CD4-positive, alpha-beta memory T cell (primary cell): Measurements from ENCODE around the gene GGA1. TPM values are rescaled to one million over a fixed set of nuclear protein-coding genes. Genes with fewer than 3 reads are reported as not detected.

ENCODE experiments used
- CTCF ChIA-PET: fragments of 350-600 bp; sonication (Branson Sonifier 250); formaldehyde crosslinking; loops from one replicate; lab custom pipeline; 2021; ENCODE audit warnings: inconsistent platforms; ENCODE audit not compliant: partially characterized antibody; lab: Charles Lee
- POLR2A ChIA-PET: fragments of 350-600 bp; sonication (Branson Sonifier 250); formaldehyde crosslinking; loops from one replicate; lab custom pipeline; 2021; ENCODE audit not compliant: partially characterized antibody; lab: Charles Lee
- DNase-seq, 5 donors: peaks; one replicate each; pipeline versions ENCODE4 v3.0.0 to v3.0.0-alpha.2; 2020 to 2022; ENCODE audit warnings: mixed read lengths in 1 of 5
- H3K27ac ChIP-seq: one replicate; pipeline ENCODE4 v1.7.0; 2013; ENCODE audit warnings: low read depth, low read length
- H3K27me3 ChIP-seq: 2 replicates; pipeline ENCODE4 v1.7.0; 2013; ENCODE audit warnings: mild to moderate bottlenecking, low read length, moderate library complexity; ENCODE audit not compliant: insufficient read depth
- H3K36me3 ChIP-seq: 2 replicates; pipeline ENCODE4 v1.7.0; 2013; ENCODE audit warnings: mild to moderate bottlenecking, low read length, moderate library complexity; ENCODE audit not compliant: insufficient read depth
- H3K4me1 ChIP-seq: 2 replicates; pipeline ENCODE4 v1.7.0; 2013; ENCODE audit warnings: mild to moderate bottlenecking, low read length, moderate library complexity; ENCODE audit not compliant: insufficient read depth
- H3K4me3 ChIP-seq, 2 donors: one replicate each; pipeline ENCODE4 v1.7.0; 2013; ENCODE audit warnings: low read length in 2 of 2, mild to moderate bottlenecking in 1 of 2
- H3K9me3 ChIP-seq, 2 donors: one replicate each; pipeline ENCODE4 v1.7.0; 2013; ENCODE audit warnings: low read length in 2 of 2, control low read depth in 1 of 2; ENCODE audit not compliant: control insufficient read depth in 1 of 2
- H3K27ac Mint-ChIP-seq, 7 donors: one replicate each; pipeline ENCODE4 v1.8.0; 2020 to 2021; ENCODE audit warnings: mixed read lengths in 7 of 7, mild to moderate bottlenecking in 6 of 7, inconsistent platforms in 3 of 7, moderate library complexity in 3 of 7
- H3K27me3 Mint-ChIP-seq, 2 donors: one replicate each; pipeline ENCODE4 v1.8.0; 2020 to 2021; ENCODE audit warnings: mixed read lengths in 2 of 2
- H3K36me3 Mint-ChIP-seq, 2 donors: one replicate each; pipeline ENCODE4 v1.8.0; 2020 to 2021; ENCODE audit warnings: mixed read lengths in 2 of 2, inconsistent platforms in 1 of 2, mild to moderate bottlenecking in 1 of 2
- H3K4me1 Mint-ChIP-seq, 4 donors: one replicate each; pipeline ENCODE4 v1.8.0; 2020 to 2021; ENCODE audit warnings: mixed read lengths in 4 of 4, mild to moderate bottlenecking in 1 of 4
- H3K4me3 Mint-ChIP-seq, 8 donors: one replicate each; pipeline ENCODE4 v1.8.0; 2020 to 2021; ENCODE audit warnings: mixed read lengths in 8 of 8, mild to moderate bottlenecking in 7 of 8, moderate library complexity in 6 of 8, inconsistent platforms in 3 of 8
- H3K9me3 Mint-ChIP-seq, 8 donors: one replicate each; pipeline ENCODE4 v1.8.0; 2020 to 2021; ENCODE audit warnings: mixed read lengths in 8 of 8, mild to moderate bottlenecking in 5 of 8, inconsistent platforms in 3 of 8, moderate library complexity in 1 of 8
- intact Hi-C: fragments of 100-400 bp; cut with micrococcal nuclease; formaldehyde crosslinking; loops from one replicate; pipeline ENCODE4 v1.15.1; 2023
- polyA plus RNA-seq, 2 donors: library from polyadenylated mRNA; unstranded; fragments of 300-500 nt; fragmentation: Illumina TruSeq; gene quantifications; one replicate each; pipeline ENCODE4 v1.2.3, GENCODE V29; 2021
- total RNA-seq, 2 experiments: library from RNA; stranded (reverse); gene quantifications; one replicate each; pipeline ENCODE4 v1.2.3, GENCODE V29; 2021

GGA1 gene
- total and polyA plus RNA-seq, 4 experiments from 2014 or later, result 16.3 to 109 (median 67.5) TPM

GRCh38 chr22:37616201-37617083 is 7.8 kb downstream of the GGA1 start:
- Histone ChIP-seq H3K27me3 (no peaks in the 10 kb centered on the region), H3K27ac (no peak overlapping the region), H3K36me3 (peaks cover 34% of the 10 kb centered on the region), H3K9me3 (no peaks in the 10 kb centered on the region), H3K4me1 (peaks cover under 1% of the 10 kb centered on the region), H3K4me3 (no peak overlapping the region)
- DNase-seq, result peak in 1 of 5 donors; percentile 38
- Mint-ChIP-seq H3K27me3 (no peaks in the 10 kb centered on the region), H3K4me3 (peak overlapping the region in 1 of 8 donors; percentile 31), H3K27ac (peak overlapping the region in 1 of 7 donors; percentile 31), H3K9me3 (no peaks in the 10 kb centered on the region), H3K36me3 (peaks cover 0 to 40% of the 10 kb centered on the region in 2 donors), H3K4me1 (peaks cover 0 to 2% (median under 1%) of the 10 kb centered on the region in 4 donors)
- ChIA-PET POLR2A (interaction anchor here (0.7 to 4.4 kb wide), 5 partner anchors 7 to 51 kb away, joined by 3 to 23 read pairs (median 4); partner anchors contain the start of genes GGA1 and PDXP), CTCF (interaction anchor here (0.5 to 22.8 kb wide), 3 partner anchors 23 to 75 kb away, joined by 3 to 493 read pairs (median 4); partner anchors contain the start of gene SH3BP1)
- intact Hi-C loops, result no loop called here

GRCh38 chr22:37617431-37617830 is 8.8 kb downstream of the GGA1 start:
- POLR2A ChIA-PET, result interaction anchor here (1.2 to 4.4 kb wide), 4 partner anchors 8 to 50 kb away, joined by 4 to 23 read pairs (median 4); partner anchors contain the start of genes GGA1 and PDXP
- Histone ChIP-seq H3K4me3 (no peak overlapping the region), H3K27ac (no peak overlapping the region), H3K27me3 (no peaks in the 10 kb centered on the region), H3K36me3 (peaks cover 34% of the 10 kb centered on the region), H3K4me1 (no peaks in the 10 kb centered on the region), H3K9me3 (no peaks in the 10 kb centered on the region)
- H3K27me3 Mint-ChIP-seq, result no peaks in the 10 kb centered on the region
- peak in 1 of 5 donors; percentile 3 for DNase-seq
- H3K4me1 Mint-ChIP-seq, result peaks cover 0 to 2% (median 0%) of the 10 kb centered on the region in 4 donors
- peak overlapping the region in 1 of 7 donors; percentile 64 for H3K27ac Mint-ChIP-seq
- intact Hi-C loops, result no loop called here
- peaks cover 0 to 41% of the 10 kb centered on the region in 2 donors for H3K36me3 Mint-ChIP-seq
- H3K9me3 Mint-ChIP-seq, result no peaks in the 10 kb centered on the region
- CTCF ChIA-PET, result interaction anchor here (3.6 to 22.8 kb wide), 2 partner anchors 9 to 22 kb away, joined by 28 to 493 read pairs; partner anchors contain the start of genes GGA1 and SH3BP1
- H3K4me3 Mint-ChIP-seq, result no peak overlapping the region

- H3K27ac ChIP-seq, result no peak overlapping the region
- no peaks in the 10 kb centered on the region for H3K27me3 Mint-ChIP-seq
- H3K4me1 Mint-ChIP-seq, result peaks cover 0 to 4% (median 3%) of the 10 kb centered on the region in 4 donors
- H3K4me3 ChIP-seq, result no peak overlapping the region
- DNase-seq, result peak in 1 of 5 donors; percentile 6
- peaks cover 0 to 41% of the 10 kb centered on the region in 2 donors for H3K36me3 Mint-ChIP-seq
- H3K27me3 ChIP-seq, result no peaks in the 10 kb centered on the region
- ChIA-PET CTCF (interaction anchor here (3.6 to 22.8 kb wide), 2 partner anchors 10 to 22 kb away, joined by 28 to 493 read pairs; partner anchors contain the start of genes GGA1 and SH3BP1), POLR2A (interaction anchor here (1.2 to 4.4 kb wide), 3 partner anchors 9 to 49 kb away, joined by 4 to 23 read pairs (median 4); partner anchors contain the start of gene GGA1)
- no peaks in the 10 kb centered on the region for H3K9me3 ChIP-seq
- H3K9me3 Mint-ChIP-seq, result no peaks in the 10 kb centered on the region
- no peak overlapping the region for H3K4me3 Mint-ChIP-seq
- no peak overlapping the region for H3K27ac Mint-ChIP-seq
- peaks cover under 1% of the 10 kb centered on the region for H3K4me1 ChIP-seq
- H3K36me3 ChIP-seq, result peaks cover 34% of the 10 kb centered on the region
- intact Hi-C loops, result no loop called here
Measured at GRCh38 chr22:37618072-37618656, 9.5 kb downstream of the GGA1 start.

GRCh38 chr22:37618674-37619073 is 10.0 kb downstream of the GGA1 start:
- H3K27ac Mint-ChIP-seq, result no peak overlapping the region

GRCh38 chr22:37619991-37620390 is 11.4 kb downstream of the GGA1 start:
- H3K36me3 Mint-ChIP-seq, result peaks cover 3 to 39% of the 10 kb centered on the region in 2 donors

More at GRCh38 chr22:37618674-37619073, 10.0 kb downstream of the GGA1 start:
- POLR2A ChIA-PET, result interaction anchor here (1.6 to 4.4 kb wide), 2 partner anchors 10 to 56 kb away, joined by 4 to 23 read pairs; partner anchors contain the start of genes GGA1 and LGALS1
- Mint-ChIP-seq H3K27me3 (no peaks in the 10 kb centered on the region), H3K4me1 (peaks cover 1 to 8% (median 6%) of the 10 kb centered on the region in 4 donors), H3K9me3 (no peaks in the 10 kb centered on the region), H3K4me3 (no peak overlapping the region), H3K36me3 (peaks cover 2 to 43% of the 10 kb centered on the region in 2 donors)
- Histone ChIP-seq H3K36me3 (peaks cover 34% of the 10 kb centered on the region), H3K9me3 (no peaks in the 10 kb centered on the region), H3K27me3 (no peaks in the 10 kb centered on the region), H3K27ac (no peak overlapping the region), H3K4me1 (peaks cover 6% of the 10 kb centered on the region), H3K4me3 (no peak overlapping the region)
- CTCF ChIA-PET, result interaction anchor here (3.6 to 22.8 kb wide), 2 partner anchors 10 to 21 kb away, joined by 28 to 493 read pairs; partner anchors contain the start of genes GGA1 and SH3BP1
- intact Hi-C loops, result no loop called here
- DNase-seq, result peak in 1 of 5 donors; percentile 2

GRCh38 chr22:37621352-37621860 is 12.8 kb downstream of the GGA1 start:
- peaks cover 22% of the 10 kb centered on the region for H3K36me3 ChIP-seq
- intact Hi-C loops, result no loop called here
- no peak overlapping the region for H3K4me3 ChIP-seq
- no peaks in the 10 kb centered on the region for H3K27me3 ChIP-seq
- peaks cover 33% of the 10 kb centered on the region for H3K4me1 ChIP-seq
- Mint-ChIP-seq H3K27ac (peak overlapping the region in 2 of 7 donors; percentile 18 to 36), H3K4me1 (peaks cover 8 to 34% (median 23%) of the 10 kb centered on the region in 4 donors), H3K27me3 (no peaks in the 10 kb centered on the region), H3K4me3 (no peak overlapping the region), H3K9me3 (no peaks in the 10 kb centered on the region), H3K36me3 (peaks cover 3 to 34% of the 10 kb centered on the region in 2 donors)
- peak in 1 of 5 donors; percentile 16 for DNase-seq
- no peak overlapping the region for H3K27ac ChIP-seq
- CTCF ChIA-PET, result interaction anchor here (1.1 to 22.8 kb wide), 4 partner anchors 15 to 64 kb away, joined by 3 to 493 read pairs (median 30); partner anchors contain the start of gene SH3BP1
- POLR2A ChIA-PET, result interaction anchor here (1.1 to 2.7 kb wide), 7 partner anchors 13 to 60 kb away, joined by 3 to 9 read pairs (median 4); partner anchors contain the start of genes GGA1, PDXP and SH3BP1
- H3K9me3 ChIP-seq, result no peaks in the 10 kb centered on the region

More at GRCh38 chr22:37619991-37620390, 11.4 kb downstream of the GGA1 start:
- Histone ChIP-seq H3K4me3 (no peak overlapping the region), H3K27ac (no peak overlapping the region), H3K36me3 (peaks cover 22% of the 10 kb centered on the region), H3K27me3 (no peaks in the 10 kb centered on the region), H3K9me3 (no peaks in the 10 kb centered on the region), H3K4me1 (peaks cover 19% of the 10 kb centered on the region)
- Mint-ChIP-seq H3K27me3 (no peaks in the 10 kb centered on the region), H3K27ac (peak overlapping the region in 1 of 7 donors; percentile 29), H3K4me3 (no peak overlapping the region), H3K4me1 (peaks cover 3 to 21% (median 14%) of the 10 kb centered on the region in 4 donors), H3K9me3 (no peaks in the 10 kb centered on the region)
- POLR2A ChIA-PET, result interaction anchor here (0.7 to 4.4 kb wide), 10 partner anchors 9 to 66 kb away, joined by 3 to 23 read pairs (median 4); partner anchors contain the start of genes GGA1, LGALS1, NOL12 and PDXP
- peak in 1 of 5 donors; percentile 22 for DNase-seq
- CTCF ChIA-PET, result interaction anchor here (3.6 to 22.8 kb wide), 3 partner anchors 12 to 61 kb away, joined by 28 to 493 read pairs (median 51); partner anchors contain the start of genes GGA1 and SH3BP1
- intact Hi-C loops, result no loop called here
